ENCODE data around the gene TFAM.

Gene TFAM

GRCh38 chr10:58444321-58444720 is 59.1 kb downstream of the TFAM start:
- no peak for TF ChIP-seq CTCF (conservative IDR thresholded peaks at IDR 0.05)
- no peak overlapping the region for H3K27ac ChIP-seq

GRCh38 chr10:58444876-58445275 is 59.7 kb downstream of the TFAM start:
- no peak for TF ChIP-seq CTCF (conservative IDR thresholded peaks at IDR 0.05)
- H3K27ac ChIP-seq: no peak overlapping the region

DNA sequence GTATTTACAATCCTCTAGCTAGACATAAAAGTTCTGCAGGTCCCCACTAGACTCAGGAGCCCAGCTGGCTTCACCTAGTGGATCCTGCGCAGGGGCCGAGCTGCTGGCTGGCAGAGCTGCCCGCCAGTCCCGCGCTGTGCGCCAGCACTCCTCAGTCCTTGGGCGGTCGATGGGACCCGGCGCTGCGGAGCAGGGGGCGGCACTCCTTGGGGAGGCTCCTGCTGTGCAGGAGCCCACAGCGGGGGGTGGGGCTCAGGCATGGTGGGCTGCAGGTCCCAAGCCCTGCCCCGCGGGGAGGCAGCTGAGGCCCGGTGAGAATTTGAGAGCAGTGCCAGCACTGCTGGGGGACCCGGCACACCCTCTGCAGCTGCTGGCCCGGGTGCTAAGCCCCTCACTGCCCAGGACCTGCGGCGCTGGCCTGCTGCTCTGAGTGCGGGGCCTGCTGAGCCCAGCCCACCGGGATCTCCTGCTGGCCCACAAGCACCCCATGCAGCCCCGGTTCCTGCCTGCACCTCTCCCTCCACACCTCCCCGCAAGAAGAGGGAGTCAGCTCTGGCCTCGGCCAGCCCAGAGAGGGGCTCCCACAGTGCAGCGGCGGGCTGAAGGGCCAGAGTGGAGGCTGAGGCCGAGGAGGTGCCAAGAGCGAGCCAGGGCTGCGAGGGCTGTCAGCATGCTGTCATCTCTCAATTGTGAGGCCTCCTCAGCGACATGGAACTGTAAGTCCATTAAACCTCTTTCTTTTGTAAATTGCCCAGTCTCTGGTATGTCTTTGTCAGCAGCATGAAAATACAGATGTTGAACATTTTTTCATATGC is 63.1 kb downstream of the TFAM start:
- H3K27ac ChIP-seq: no peak overlapping the region
- no peak for TF ChIP-seq CTCF (conservative IDR thresholded peaks at IDR 0.05)

All from VCaP (cell line).